CD8-positive, alpha-beta memory T cell (primary cell): ENCODE data around the gene VAMP5. TPM values are rescaled to one million over a fixed set of nuclear protein-coding genes. Genes with fewer than 3 reads are reported as not detected.

ENCODE experiments used
- CTCF ChIA-PET: fragments of 350-600 bp; sonication (Branson Sonifier 250); formaldehyde crosslinking; loops from one replicate; lab custom pipeline; 2021; ENCODE audit warnings: antibody characterized with exemption; lab: Charles Lee
- POLR2A ChIA-PET: fragments of 350-600 bp; sonication (Branson Sonifier 250); formaldehyde crosslinking; loops from one replicate; lab custom pipeline; 2021; ENCODE audit warnings: antibody characterized with exemption; lab: Charles Lee
- DNase-seq, 5 donors: peaks; one replicate each; pipeline versions ENCODE4 v3.0.0 to v3.0.0-alpha.2; 2020 to 2022; ENCODE audit warnings: mixed read lengths in 1 of 5
- H3K27ac ChIP-seq: one replicate; pipeline ENCODE4 v1.7.0; 2013; ENCODE audit warnings: low read depth, mild to moderate bottlenecking, low read length, moderate library complexity
- H3K27me3 ChIP-seq: 2 replicates; pipeline ENCODE4 v1.7.0; 2013; ENCODE audit warnings: low read length, mild to moderate bottlenecking; ENCODE audit not compliant: insufficient read depth, poor library complexity, severe bottlenecking
- H3K36me3 ChIP-seq: 2 replicates; pipeline ENCODE4 v1.7.0; 2013; ENCODE audit warnings: mild to moderate bottlenecking, low read length, moderate library complexity; ENCODE audit not compliant: insufficient read depth
- H3K4me1 ChIP-seq: 2 replicates; pipeline ENCODE4 v1.7.0; 2013; ENCODE audit warnings: mild to moderate bottlenecking, low read length, moderate library complexity; ENCODE audit not compliant: insufficient read depth
- H3K4me3 ChIP-seq: 2 replicates; pipeline ENCODE4 v1.7.0; 2013; ENCODE audit warnings: mild to moderate bottlenecking, low read length
- H3K9me3 ChIP-seq: 2 replicates; pipeline ENCODE4 v1.7.0; 2013; ENCODE audit warnings: mild to moderate bottlenecking, low read length
- H3K27ac Mint-ChIP-seq, 8 donors: one replicate each; pipeline ENCODE4 v1.8.0; 2020 to 2021; ENCODE audit warnings: mixed read lengths in 8 of 8, mild to moderate bottlenecking in 6 of 8, inconsistent platforms in 3 of 8, moderate library complexity in 3 of 8
- H3K27me3 Mint-ChIP-seq, 2 donors: one replicate each; pipeline ENCODE4 v1.8.0; 2020 to 2021; ENCODE audit warnings: mixed read lengths in 2 of 2, mild to moderate bottlenecking in 1 of 2, moderate library complexity in 1 of 2
- H3K36me3 Mint-ChIP-seq, 3 donors: one replicate each; pipeline ENCODE4 v1.8.0; 2020 to 2021; ENCODE audit warnings: mixed read lengths in 3 of 3, inconsistent platforms in 1 of 3, mild to moderate bottlenecking in 1 of 3
- H3K4me1 Mint-ChIP-seq, 3 donors: one replicate each; pipeline ENCODE4 v1.8.0; 2020 to 2021; ENCODE audit warnings: mixed read lengths in 3 of 3, inconsistent platforms in 1 of 3, mild to moderate bottlenecking in 1 of 3
- H3K4me3 Mint-ChIP-seq, 7 donors: one replicate each; pipeline ENCODE4 v1.8.0; 2020 to 2021; ENCODE audit warnings: mixed read lengths in 7 of 7, mild to moderate bottlenecking in 6 of 7, moderate library complexity in 4 of 7, inconsistent platforms in 2 of 7
- H3K9me3 Mint-ChIP-seq, 5 donors: one replicate each; pipeline ENCODE4 v1.8.0; 2020 to 2022; ENCODE audit warnings: mixed read lengths in 5 of 5, mild to moderate bottlenecking in 3 of 5, moderate library complexity in 2 of 5, inconsistent platforms in 1 of 5
- polyA plus RNA-seq: library from polyadenylated mRNA; unstranded; fragments of 300-500 nt; fragmentation: Illumina TruSeq; gene quantifications from one replicate; pipeline ENCODE4 v1.2.3, GENCODE V29; 2021
- total RNA-seq, 2 experiments: library from RNA; stranded (reverse); gene quantifications; one replicate each; pipeline ENCODE4 v1.2.3, GENCODE V29; 2021

VAMP5 gene
- total and polyA plus RNA-seq, 3 experiments from 2014 or later = 26.4 to 151 (median 28.0) TPM

GRCh38 chr2:85547089-85547858 lies 37.0 kb upstream of the VAMP5 start:
- Mint-ChIP-seq H3K27ac (peak overlapping the region in 5 of 8 donors; percentile 3 to 88 (median 21)), H3K4me3 (no peak overlapping the region), H3K27me3 (no peaks in the 10 kb centered on the region), H3K9me3 (no peaks in the 10 kb centered on the region), H3K36me3 (peaks cover 7 to 84% (median 18%) of the 10 kb centered on the region in 3 donors), H3K4me1 (peaks cover 8 to 17% (median 17%) of the 10 kb centered on the region in 3 donors)
- CTCF ChIA-PET = interaction anchor here (2.0 to 14.9 kb wide), 2 partner anchors 8 to 130 kb away, joined by 13 to 327 read pairs; partner anchors contain the start of genes MAT2A and SH2D6
- Histone ChIP-seq H3K4me3 (no peak overlapping the region), H3K4me1 (no peaks in the 10 kb centered on the region), H3K27me3 (no peaks in the 10 kb centered on the region), H3K9me3 (no peaks in the 10 kb centered on the region), H3K27ac (no peak overlapping the region), H3K36me3 (peaks cover 35% of the 10 kb centered on the region)
- POLR2A ChIA-PET = no interaction called here
- no peak for DNase-seq

GRCh38 chr2:85547859-85548607 lies 36.2 kb upstream of the VAMP5 start:
- Mint-ChIP-seq H3K4me3 (no peak overlapping the region), H3K36me3 (peaks cover under 1 to 84% (median 11%) of the 10 kb centered on the region in 3 donors), H3K27me3 (no peaks in the 10 kb centered on the region), H3K27ac (peak overlapping the region in 5 of 8 donors; percentile 12 to 88 (median 73)), H3K4me1 (peaks cover 3 to 10% (median 9%) of the 10 kb centered on the region in 3 donors), H3K9me3 (no peaks in the 10 kb centered on the region)
- H3K27ac ChIP-seq = no peak overlapping the region
- no peak for DNase-seq
- H3K36me3 ChIP-seq = peaks cover 35% of the 10 kb centered on the region
- ChIA-PET CTCF (interaction anchor here (2.0 to 14.9 kb wide), 2 partner anchors 9 to 131 kb away, joined by 13 to 327 read pairs; partner anchors contain the start of genes MAT2A and SH2D6), POLR2A (interaction anchor here (0.6 to 1.7 kb wide), 2 partner anchors 9 to 43 kb away, joined by 3 to 7 read pairs; partner anchors contain the start of gene MAT2A)
- H3K9me3 ChIP-seq = no peaks in the 10 kb centered on the region
- H3K4me3 ChIP-seq = no peak overlapping the region
- H3K27me3 ChIP-seq = no peaks in the 10 kb centered on the region
- no peaks in the 10 kb centered on the region for H3K4me1 ChIP-seq

DNA sequence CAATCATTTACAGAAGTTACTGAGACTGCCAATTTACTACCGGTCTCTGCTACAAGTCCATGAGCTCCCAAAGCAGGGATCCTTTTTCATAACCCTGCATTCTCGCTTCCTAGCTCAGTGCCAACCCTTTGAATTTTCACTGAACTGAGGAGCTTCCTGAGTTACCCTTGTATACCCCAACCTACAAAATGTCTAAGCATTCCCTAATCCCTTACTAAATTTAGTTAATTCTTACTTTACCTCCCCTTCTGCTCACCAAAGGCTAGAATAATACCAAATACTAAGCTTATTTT lies 35.7 kb upstream of the VAMP5 start:
- CTCF ChIA-PET = interaction anchor here (2.0 to 14.9 kb wide), 3 partner anchors 9 to 157 kb away, joined by 13 to 327 read pairs (median 51); partner anchors contain the start of genes MAT2A and SH2D6
- H3K27me3 Mint-ChIP-seq = no peaks in the 10 kb centered on the region
- H3K4me1 Mint-ChIP-seq = peaks cover 3 to 9% (median 6%) of the 10 kb centered on the region in 3 donors
- Histone ChIP-seq H3K4me1 (no peaks in the 10 kb centered on the region), H3K27me3 (no peaks in the 10 kb centered on the region), H3K9me3 (no peaks in the 10 kb centered on the region), H3K27ac (no peak overlapping the region), H3K36me3 (peaks cover 35% of the 10 kb centered on the region), H3K4me3 (no peak overlapping the region)
- no peak overlapping the region for H3K27ac Mint-ChIP-seq
- H3K36me3 Mint-ChIP-seq = peaks cover 0 to 82% (median 8%) of the 10 kb centered on the region in 3 donors
- no peaks in the 10 kb centered on the region for H3K9me3 Mint-ChIP-seq
- H3K4me3 Mint-ChIP-seq = no peak overlapping the region
- POLR2A ChIA-PET = interaction anchor here (0.6 to 1.7 kb wide), 2 partner anchors 9 to 43 kb away, joined by 3 to 7 read pairs; partner anchors contain the start of gene MAT2A
- DNase-seq = no peak

DNA sequence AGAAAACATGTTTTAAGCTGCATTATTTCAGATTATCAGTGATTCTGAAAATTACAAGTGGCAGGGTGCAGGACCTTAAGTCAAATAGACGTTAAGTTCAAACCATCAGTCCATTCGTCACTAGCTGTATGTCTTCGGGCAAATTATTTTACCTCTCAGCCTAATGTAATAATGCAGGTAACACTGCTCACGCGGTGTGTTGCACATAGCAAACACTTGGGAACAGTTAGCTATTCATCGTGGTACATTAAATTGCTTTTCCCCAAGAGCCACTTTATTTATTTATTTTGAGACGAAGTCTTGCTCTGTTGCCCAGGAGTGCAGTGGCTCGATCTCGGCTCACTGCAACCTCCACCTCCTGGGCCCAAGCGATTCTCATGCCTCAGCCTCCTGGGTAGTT lies 35.1 kb upstream of the VAMP5 start:
- H3K4me1 Mint-ChIP-seq = peaks cover 3 to 8% (median 6%) of the 10 kb centered on the region in 3 donors
- H3K36me3 Mint-ChIP-seq = peaks cover 0 to 83% (median 11%) of the 10 kb centered on the region in 3 donors
- ChIA-PET POLR2A (interaction anchor here (0.6 to 1.7 kb wide), 3 partner anchors 10 to 109 kb away, joined by 3 to 7 read pairs (median 3); partner anchors contain the start of gene MAT2A), CTCF (interaction anchor here (2.0 to 14.9 kb wide), 3 partner anchors 10 to 158 kb away, joined by 13 to 327 read pairs (median 51); partner anchors contain the start of genes MAT2A and SH2D6)
- DNase-seq = no peak
- H3K4me3 Mint-ChIP-seq = no peak overlapping the region
- Histone ChIP-seq H3K27ac (no peak overlapping the region), H3K27me3 (no peaks in the 10 kb centered on the region), H3K9me3 (no peaks in the 10 kb centered on the region), H3K4me1 (no peaks in the 10 kb centered on the region), H3K4me3 (no peak overlapping the region), H3K36me3 (peaks cover 35% of the 10 kb centered on the region)
- no peaks in the 10 kb centered on the region for H3K9me3 Mint-ChIP-seq
- no peaks in the 10 kb centered on the region for H3K27me3 Mint-ChIP-seq
- no peak overlapping the region for H3K27ac Mint-ChIP-seq

DNA sequence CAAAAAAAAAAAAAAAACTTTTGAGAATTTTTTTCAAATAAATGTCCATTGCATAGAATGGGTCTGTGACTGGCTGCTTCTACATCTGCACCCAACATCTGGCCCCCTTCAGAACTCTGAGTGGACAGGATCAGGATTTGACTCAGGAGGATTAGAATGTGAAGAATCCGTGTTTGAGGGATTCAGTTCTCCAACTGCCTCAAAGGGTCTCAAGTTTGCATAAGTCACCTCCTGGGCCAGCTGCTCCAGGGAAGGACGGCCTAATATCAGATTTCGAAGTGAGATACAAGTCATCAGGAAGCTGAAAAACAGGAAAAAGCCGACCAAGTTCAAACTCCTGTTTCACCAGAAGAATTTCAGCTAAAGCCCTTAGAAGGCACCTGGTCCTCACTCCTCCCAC lies 34.4 kb upstream of the VAMP5 start:
- Histone ChIP-seq H3K27me3 (no peaks in the 10 kb centered on the region), H3K27ac (no peak overlapping the region), H3K4me1 (no peaks in the 10 kb centered on the region), H3K36me3 (peaks cover 35% of the 10 kb centered on the region), H3K9me3 (no peaks in the 10 kb centered on the region), H3K4me3 (no peak overlapping the region)
- Mint-ChIP-seq H3K36me3 (peaks cover 0 to 83% (median 10%) of the 10 kb centered on the region in 3 donors), H3K27ac (peak overlapping the region in 1 of 8 donors; percentile 76), H3K4me1 (peaks cover 3 to 6% (median 5%) of the 10 kb centered on the region in 3 donors), H3K4me3 (no peak overlapping the region), H3K9me3 (no peaks in the 10 kb centered on the region), H3K27me3 (no peaks in the 10 kb centered on the region)
- no peak for DNase-seq
- ChIA-PET POLR2A (interaction anchor here (0.6 to 1.7 kb wide), 3 partner anchors 11 to 109 kb away, joined by 3 to 7 read pairs (median 3); partner anchors contain the start of gene MAT2A), CTCF (interaction anchor here (1.2 to 14.9 kb wide), 5 partner anchors 11 to 223 kb away, joined by 3 to 327 read pairs (median 51); partner anchors contain the start of genes MAT2A and SH2D6)

- H3K4me3 Mint-ChIP-seq = no peak overlapping the region
- no peaks in the 10 kb centered on the region for H3K9me3 Mint-ChIP-seq
- no peak for DNase-seq
- no peaks in the 10 kb centered on the region for H3K9me3 ChIP-seq
- H3K27me3 Mint-ChIP-seq = no peaks in the 10 kb centered on the region
- peaks cover 0 to 83% (median 12%) of the 10 kb centered on the region in 3 donors for H3K36me3 Mint-ChIP-seq
- no peak overlapping the region for H3K27ac ChIP-seq
- peaks cover 33% of the 10 kb centered on the region for H3K36me3 ChIP-seq
- no peaks in the 10 kb centered on the region for H3K27me3 ChIP-seq
- ChIA-PET POLR2A (interaction anchor here (1.5 to 2.3 kb wide), 2 partner anchors 11 kb away, joined by 4 to 21 read pairs; partner anchors contain the start of genes GGCX and MAT2A), CTCF (interaction anchor here (1.2 to 14.9 kb wide), 7 partner anchors 12 to 241 kb away, joined by 3 to 327 read pairs (median 10); partner anchors contain the start of genes MAT2A and SH2D6)
- H3K4me1 ChIP-seq = no peaks in the 10 kb centered on the region
- no peak overlapping the region for H3K4me3 ChIP-seq
- peaks cover 3 to 6% (median 5%) of the 10 kb centered on the region in 3 donors for H3K4me1 Mint-ChIP-seq
- H3K27ac Mint-ChIP-seq = peak overlapping the region in 1 of 8 donors; percentile 26
Observed at GRCh38 chr2:85550486-85550885, 33.7 kb upstream of the VAMP5 start.
